ENCODE data around the gene COG5. TPM values are rescaled to one million over a fixed set of nuclear protein-coding genes. Genes with fewer than 3 reads are reported as not detected.
A peak's percentile ranks its signal among the peaks of the same experiment; 100 is the strongest.

Gene COG5
- total and polyA plus RNA-seq, 2 experiments from 2014 or later = 15.8 to 53.5 TPM

GRCh38 chr7:107201795-107202450 lies 361.8 kb downstream of the COG5 start:
- H2AFZ ChIP-seq = no peak overlapping the region
- H3K36me3 ChIP-seq (replicated peaks; ENCODE audit: insufficient read depth, low read depth) = no peaks in the 10 kb centered on the region
- H3K4me2 ChIP-seq = no peak overlapping the region
- no peaks in the 10 kb centered on the region for H3K4me1 ChIP-seq (ENCODE audit: insufficient read depth)
- H3K9me2 ChIP-seq (replicated peaks; ENCODE audit: insufficient read depth) = no peaks in the 10 kb centered on the region
- H3K27me3 ChIP-seq = no peaks in the 10 kb centered on the region
- DNase-seq (ENCODE audit: low spot score) = peak; percentile 47
- no peak for TF ChIP-seq EZH2phosphoT487 (IDR thresholded peaks at IDR 0.05; ENCODE audit: low read depth, severe bottlenecking, unreplicated experiment)
- TF ChIP-seq, protein P1, sequence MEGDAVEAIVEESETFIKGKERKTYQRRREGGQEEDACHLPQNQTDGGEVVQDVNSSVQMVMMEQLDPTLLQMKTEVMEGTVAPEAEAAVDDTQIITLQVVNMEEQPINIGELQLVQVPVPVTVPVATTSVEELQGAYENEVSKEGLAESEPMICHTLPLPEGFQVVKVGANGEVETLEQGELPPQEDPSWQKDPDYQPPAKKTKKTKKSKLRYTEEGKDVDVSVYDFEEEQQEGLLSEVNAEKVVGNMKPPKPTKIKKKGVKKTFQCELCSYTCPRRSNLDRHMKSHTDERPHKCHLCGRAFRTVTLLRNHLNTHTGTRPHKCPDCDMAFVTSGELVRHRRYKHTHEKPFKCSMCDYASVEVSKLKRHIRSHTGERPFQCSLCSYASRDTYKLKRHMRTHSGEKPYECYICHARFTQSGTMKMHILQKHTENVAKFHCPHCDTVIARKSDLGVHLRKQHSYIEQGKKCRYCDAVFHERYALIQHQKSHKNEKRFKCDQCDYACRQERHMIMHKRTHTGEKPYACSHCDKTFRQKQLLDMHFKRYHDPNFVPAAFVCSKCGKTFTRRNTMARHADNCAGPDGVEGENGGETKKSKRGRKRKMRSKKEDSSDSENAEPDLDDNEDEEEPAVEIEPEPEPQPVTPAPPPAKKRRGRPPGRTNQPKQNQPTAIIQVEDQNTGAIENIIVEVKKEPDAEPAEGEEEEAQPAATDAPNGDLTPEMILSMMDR (IDR thresholded peaks at IDR 0.05; ENCODE audit: poor library complexity) = peak; percentile 53
- no peaks in the 10 kb centered on the region for H3K79me2 ChIP-seq
- no peaks in the 10 kb centered on the region for H4K20me1 ChIP-seq (ENCODE audit: insufficient read depth, poor library complexity, severe bottlenecking)
- WGBS (ENCODE audit: low lambda C conversion rate, missing lambda C conversion rate) = 84% methylated on average over 4 of the region's 4 CpGs
- no peaks in the 10 kb centered on the region for H3K9me3 ChIP-seq (ENCODE audit: low read depth)
- H3K27ac ChIP-seq = no peak overlapping the region
- no peak overlapping the region for H3K4me3 ChIP-seq

DNA sequence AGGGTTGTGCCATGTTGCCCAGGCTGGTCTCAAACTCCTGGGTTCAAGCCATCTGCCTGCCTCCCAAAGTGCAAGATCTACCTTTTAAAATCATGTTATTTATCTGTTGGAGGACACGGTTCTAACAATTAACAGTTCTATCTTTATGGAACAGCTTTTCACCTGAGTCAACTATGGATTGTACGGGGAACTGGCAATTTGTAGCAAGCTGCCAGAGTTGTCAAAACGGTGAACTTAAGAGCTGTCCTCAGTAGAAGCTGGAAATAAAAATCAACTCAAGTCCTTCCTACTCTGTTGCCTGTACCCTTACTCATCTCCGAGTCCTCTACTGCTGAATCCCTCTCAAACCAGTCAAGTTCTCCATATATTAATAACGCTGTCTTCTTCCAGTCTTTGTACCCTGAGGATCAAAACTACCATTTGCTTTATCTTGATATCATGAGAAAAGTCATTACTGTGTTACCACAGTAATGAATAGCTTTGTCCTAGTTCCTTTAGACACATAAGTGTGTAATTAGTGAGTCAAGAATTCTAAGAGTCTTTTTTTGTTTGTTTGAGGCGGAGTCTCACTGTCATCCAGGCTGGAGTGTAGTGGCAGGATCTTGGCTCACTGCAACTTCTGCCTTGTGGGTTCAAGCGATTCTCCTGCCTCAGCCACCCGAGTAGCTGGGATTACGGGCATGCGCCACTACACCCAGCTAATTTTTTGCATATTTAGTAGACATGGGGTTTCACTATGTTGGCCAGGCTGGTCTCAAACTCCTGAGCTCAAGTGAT lies 366.7 kb downstream of the COG5 start:
- H3K9me3 ChIP-seq (ENCODE audit: low read depth) = no peaks in the 10 kb centered on the region
- no peak overlapping the region for H3K4me3 ChIP-seq
- no peak for TF ChIP-seq EZH2 (IDR thresholded peaks at IDR 0.05; ENCODE audit: borderline replicate concordance)
- no peak for TF ChIP-seq EZH2phosphoT487 (IDR thresholded peaks at IDR 0.05; ENCODE audit: low read depth, severe bottlenecking, unreplicated experiment)
- TF ChIP-seq, protein P1 (IDR thresholded peaks at IDR 0.05; ENCODE audit: poor library complexity) = no peak
- H3K27me3 ChIP-seq = no peaks in the 10 kb centered on the region
- no peaks in the 10 kb centered on the region for H3K36me3 ChIP-seq (replicated peaks; ENCODE audit: insufficient read depth, low read depth)
- no peak overlapping the region for H3K4me2 ChIP-seq
- H3K4me1 ChIP-seq (ENCODE audit: insufficient read depth) = no peaks in the 10 kb centered on the region
- H3K27ac ChIP-seq = peak overlapping the region; percentile 31
- no peaks in the 10 kb centered on the region for H3K79me2 ChIP-seq
- no peaks in the 10 kb centered on the region for H4K20me1 ChIP-seq (ENCODE audit: insufficient read depth, poor library complexity, severe bottlenecking)
- 90% methylated on average over 10 of the region's 10 CpGs for WGBS (ENCODE audit: low lambda C conversion rate, missing lambda C conversion rate)
- no peaks in the 10 kb centered on the region for H3K9me2 ChIP-seq (replicated peaks; ENCODE audit: insufficient read depth)
- no peak overlapping the region for H2AFZ ChIP-seq
- no peak for DNase-seq (ENCODE audit: low spot score)

DNA sequence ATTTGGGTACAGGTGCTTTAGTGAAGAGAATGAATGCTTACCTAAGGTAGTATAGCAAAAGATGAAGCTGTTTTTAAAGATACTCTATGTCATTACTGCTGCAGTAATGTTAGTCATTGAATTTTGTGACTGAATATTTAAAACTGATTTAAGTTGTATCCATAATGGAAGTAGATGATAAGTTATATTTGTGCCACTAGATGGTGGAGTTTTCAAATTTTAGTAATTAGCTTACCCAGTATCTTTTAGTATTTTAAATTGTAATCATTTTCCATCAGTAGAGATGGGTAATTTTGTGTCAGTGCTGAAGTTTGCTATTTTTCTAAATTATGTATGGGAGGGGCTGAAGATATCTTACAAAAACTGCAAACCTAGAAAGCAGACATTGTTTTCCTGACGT lies 369.7 kb downstream of the COG5 start:
- Histone ChIP-seq H3K36me3 (replicated peaks; ENCODE audit: insufficient read depth, low read depth) (no peaks in the 10 kb centered on the region), H2AFZ (no peak overlapping the region), H3K9me2 (replicated peaks; ENCODE audit: insufficient read depth) (no peaks in the 10 kb centered on the region), H4K20me1 (ENCODE audit: insufficient read depth, poor library complexity, severe bottlenecking) (no peaks in the 10 kb centered on the region), H3K4me1 (ENCODE audit: insufficient read depth) (no peaks in the 10 kb centered on the region), H3K27ac (no peak overlapping the region), H3K27me3 (no peaks in the 10 kb centered on the region), H3K79me2 (no peaks in the 10 kb centered on the region), H3K4me2 (no peak overlapping the region), H3K4me3 (no peak overlapping the region), H3K9me3 (ENCODE audit: low read depth) (no peaks in the 10 kb centered on the region)
- no peak for DNase-seq (ENCODE audit: low spot score)
- WGBS (ENCODE audit: low lambda C conversion rate, missing lambda C conversion rate) = 89% methylated on average over 1 of the region's 1 CpG
- no peak for TF ChIP-seq EZH2 (IDR thresholded peaks at IDR 0.05; ENCODE audit: borderline replicate concordance)
- TF ChIP-seq, protein P1 (IDR thresholded peaks at IDR 0.05; ENCODE audit: poor library complexity) = peak; percentile 24
